Activated effector memory CD4-positive, alpha-beta T cell treated with Interleukin-2 at 50 U/mL for 16 hours (primary cell): ENCODE data around the gene ATXN7L3B.

Experiments used
- DNase-seq: peaks from one replicate; pipeline ENCODE4 v3.0.0-alpha.2; 2020

The ATXN7L3B gene

GRCh38 chr12:74552201-74552600 lies 14.6 kb downstream of the ATXN7L3B start:
- DNase-seq: no peak

- DNase-seq: no peak
Measured at GRCh38 chr12:74559728-74560127, 22.1 kb downstream of the ATXN7L3B start.

GRCh38 chr12:74563927-74564326 lies 26.3 kb downstream of the ATXN7L3B start:
- DNase-seq: no peak

- no peak for DNase-seq
Measured at GRCh38 chr12:74578486-74578885, 40.9 kb downstream of the ATXN7L3B start.

- DNase-seq: no peak
Measured at GRCh38 chr12:74579446-74579845, 41.8 kb downstream of the ATXN7L3B start.

GRCh38 chr12:74579981-74580380 lies 42.3 kb downstream of the ATXN7L3B start:
- no peak for DNase-seq

GRCh38 chr12:74581439-74581838 lies 43.8 kb downstream of the ATXN7L3B start:
- DNase-seq: no peak

- no peak for DNase-seq
Measured at GRCh38 chr12:74584483-74585062, 46.9 kb downstream of the ATXN7L3B start.

GRCh38 chr12:74586251-74586650 lies 48.6 kb downstream of the ATXN7L3B start:
- DNase-seq: no peak
